ENCODE measurements around the gene KRTAP12-2. TPM values are rescaled to one million over a fixed set of nuclear protein-coding genes. Genes with fewer than 3 reads are reported as not detected.

The KRTAP12-2 gene
- total RNA-seq, 1 donor: not detected

- H3K4me3 ChIP-seq (ENCODE audit: low read depth, low read length): no peak within 1 kb of the TSS
- no peak for TF ChIP-seq CTCF (IDR thresholded peaks at IDR 0.05; ENCODE audit: insufficient read depth, low read depth, low read length)
- no peak for DNase-seq (ENCODE audit: low read depth)
These were observed 15.3 kb upstream of the KRTAP12-2 start, which contains the start of gene KRTAP12-1 for GRCh38 chr21:44681861-44682579. Gene KRTAP12-1, minus strand, starts transcription at chr21:44682163. Its CDS starts 40 bp downstream, at chr21:44682123.

- no peak for TF ChIP-seq CTCF (IDR thresholded peaks at IDR 0.05; ENCODE audit: insufficient read depth, low read depth, low read length)
- H3K4me3 ChIP-seq (ENCODE audit: low read depth, low read length): no peak overlapping the region
These were observed 14.4 kb upstream of the KRTAP12-2 start for GRCh38 chr21:44681152-44681551.

GRCh38 chr21:44677881-44678280, 11.2 kb upstream of the KRTAP12-2 start:
- TF ChIP-seq CTCF (IDR thresholded peaks at IDR 0.05; ENCODE audit: insufficient read depth, low read depth, low read length): no peak
- no peak for DNase-seq (ENCODE audit: low read depth)

More at GRCh38 chr21:44681152-44681551, 14.4 kb upstream of the KRTAP12-2 start:
- no peak for DNase-seq (ENCODE audit: low read depth)

DNA sequence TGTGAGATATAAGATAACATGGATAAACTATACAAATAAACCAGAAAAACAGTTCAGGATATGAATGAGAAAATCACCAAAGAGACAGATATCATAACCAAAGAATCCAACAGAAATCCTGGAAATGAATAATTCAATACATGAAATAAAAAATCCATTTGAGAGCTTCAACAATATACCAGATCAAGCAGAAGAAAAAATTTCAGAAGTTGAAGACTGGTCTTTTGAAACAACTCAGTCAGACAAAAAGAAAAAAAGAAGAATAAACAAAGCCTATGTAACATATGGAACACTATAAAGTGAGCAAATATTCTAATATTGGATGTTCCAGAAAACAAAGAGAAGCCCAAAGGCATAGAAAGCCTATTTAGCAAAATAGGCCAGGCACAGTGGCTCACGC, 5.2 kb upstream of the KRTAP12-2 start:
- no peak for DNase-seq (ENCODE audit: low read depth)
- TF ChIP-seq CTCF (IDR thresholded peaks at IDR 0.05; ENCODE audit: insufficient read depth, low read depth, low read length): no peak
- no peak overlapping the region for H3K4me3 ChIP-seq (ENCODE audit: low read depth, low read length)

More at GRCh38 chr21:44677881-44678280, 11.2 kb upstream of the KRTAP12-2 start:
- H3K4me3 ChIP-seq (ENCODE audit: low read depth, low read length): no peak overlapping the region

- no peak for TF ChIP-seq CTCF (IDR thresholded peaks at IDR 0.05; ENCODE audit: insufficient read depth, low read depth, low read length)
- no peak overlapping the region for H3K4me3 ChIP-seq (ENCODE audit: low read depth, low read length)
- DNase-seq (ENCODE audit: low read depth): no peak
These were observed 4.1 kb upstream of the KRTAP12-2 start for GRCh38 chr21:44670642-44671432.

DNA sequence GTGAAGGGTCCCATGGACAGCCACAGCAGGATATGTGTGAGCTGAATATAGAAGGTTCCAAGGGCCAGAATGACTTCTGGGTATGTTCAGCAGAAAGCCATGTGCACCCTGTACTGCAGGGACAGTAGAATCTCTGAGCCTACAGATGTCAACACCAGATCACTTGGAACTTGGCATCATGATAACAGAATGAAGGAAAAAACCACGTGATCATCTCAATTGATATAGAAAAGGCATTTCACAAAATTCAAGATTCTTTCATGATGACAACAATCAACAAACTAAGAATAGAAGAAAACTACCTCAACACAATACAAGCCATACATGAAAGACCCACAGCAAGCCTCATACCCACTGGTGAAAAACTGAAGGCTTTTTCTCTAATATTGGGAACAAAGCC, 885 bp upstream of the KRTAP12-2 start:
- no peak for TF ChIP-seq CTCF (IDR thresholded peaks at IDR 0.05; ENCODE audit: insufficient read depth, low read depth, low read length)
- DNase-seq (ENCODE audit: low read depth): no peak
- H3K4me3 ChIP-seq (ENCODE audit: low read depth, low read length): no peak overlapping the region

All from fibroblast of villous mesenchyme (primary cell).